Measurements from ENCODE around the gene MMP20.

MMP20 gene

DNA sequence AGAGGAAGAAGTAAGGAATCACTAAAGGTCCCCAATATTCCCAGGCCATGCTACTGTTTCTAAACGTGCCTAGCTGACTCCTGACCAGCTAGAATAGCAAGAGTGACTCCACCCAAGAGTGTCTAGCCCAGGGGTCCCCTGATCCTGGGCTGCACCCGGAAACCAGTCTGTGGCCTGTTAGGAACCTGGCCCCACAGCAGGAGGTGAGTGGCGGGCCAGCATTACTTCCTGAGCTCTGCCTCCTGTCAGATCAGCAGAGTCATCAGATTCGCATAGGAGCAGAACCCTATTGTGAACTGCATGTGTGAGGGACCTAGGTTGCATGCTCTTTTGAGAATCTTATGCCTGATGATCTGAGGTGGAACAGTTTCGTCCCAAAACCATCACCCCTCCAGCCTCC, 2.0 kb downstream of the MMP20 start:
- DNase-seq (ENCODE audit: low read depth in 2 of 2, low spot score in 1 of 2), result no peak

DNA sequence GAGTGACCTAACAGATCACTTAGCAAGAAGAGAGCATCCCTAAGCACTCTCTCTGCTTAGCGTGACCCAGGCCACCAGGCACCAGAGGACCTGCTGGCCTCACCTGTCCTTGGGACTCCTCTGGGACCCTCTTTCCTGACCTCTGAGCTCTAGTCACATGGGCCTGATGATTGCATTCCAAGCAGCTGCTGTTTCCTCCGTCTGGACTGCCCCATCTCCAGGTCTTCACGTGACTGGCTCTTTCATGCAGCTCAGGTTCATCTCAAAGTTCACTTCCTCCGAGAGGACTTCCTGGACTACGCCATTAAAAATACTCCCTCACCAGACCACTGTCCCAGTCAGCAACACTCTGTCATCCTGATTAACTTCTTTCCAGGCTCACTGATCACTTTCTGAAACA, 2.9 kb downstream of the MMP20 start:
- DNase-seq (ENCODE audit: low read depth in 2 of 2, low spot score in 1 of 2), result no peak

DNA sequence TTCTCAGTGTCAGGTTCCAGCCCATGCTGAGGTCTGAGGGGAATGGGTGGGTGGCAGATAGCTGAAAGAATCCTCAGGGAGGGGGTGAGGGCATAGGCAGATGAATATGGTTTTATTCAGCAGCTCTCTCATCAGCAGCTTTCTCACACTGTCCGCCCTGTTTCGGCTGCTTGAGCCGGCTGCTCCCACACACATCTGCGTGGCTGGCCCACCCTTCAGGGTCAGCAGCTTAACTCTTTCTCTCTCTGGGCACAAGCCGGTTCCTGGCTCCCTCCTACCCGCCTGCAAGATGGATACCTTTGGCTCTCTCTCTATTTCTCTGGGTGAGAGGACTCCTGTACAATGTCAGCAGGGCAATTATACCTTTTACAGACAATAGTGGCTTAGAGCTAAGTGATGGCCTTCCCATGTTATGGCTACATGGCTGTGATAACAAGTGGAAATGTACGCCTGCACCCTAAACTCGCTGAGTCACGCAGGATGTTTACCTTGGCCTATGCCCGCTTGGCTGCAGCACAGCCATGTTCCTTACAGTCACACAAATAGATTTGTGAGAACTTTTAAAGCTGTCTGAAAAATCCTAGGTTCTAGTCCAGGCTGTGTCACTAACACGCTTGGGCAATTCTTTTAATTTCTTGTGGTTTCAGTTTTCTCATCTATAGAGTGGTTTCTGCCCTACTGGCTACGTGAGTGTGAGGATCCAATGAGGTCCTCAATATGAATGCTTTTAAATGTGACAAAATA, 4.1 kb downstream of the MMP20 start:
- DNase-seq (ENCODE audit: low read depth in 2 of 2, low spot score in 1 of 2), result no peak

DNA sequence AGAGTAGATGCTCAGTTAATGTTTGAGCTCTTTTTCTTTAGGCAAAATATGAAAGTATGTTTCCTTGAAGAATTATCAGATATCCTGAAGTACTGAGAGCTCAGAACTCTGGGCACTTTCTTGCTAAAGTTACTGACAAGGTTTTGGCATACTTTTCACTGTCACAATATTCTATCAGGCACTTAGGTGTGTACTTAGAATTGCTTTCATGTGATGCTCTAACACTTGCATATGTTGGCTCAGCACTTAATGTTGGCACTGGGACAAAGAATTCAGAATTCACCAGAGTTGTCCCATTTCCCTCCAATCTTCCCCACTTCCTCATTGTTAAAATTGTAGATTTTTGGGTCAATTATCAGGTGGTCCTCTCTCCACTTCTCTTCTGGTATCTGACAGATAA, 5.0 kb downstream of the MMP20 start:
- DNase-seq (ENCODE audit: low read depth in 2 of 2, low spot score in 1 of 2), result no peak

DNA sequence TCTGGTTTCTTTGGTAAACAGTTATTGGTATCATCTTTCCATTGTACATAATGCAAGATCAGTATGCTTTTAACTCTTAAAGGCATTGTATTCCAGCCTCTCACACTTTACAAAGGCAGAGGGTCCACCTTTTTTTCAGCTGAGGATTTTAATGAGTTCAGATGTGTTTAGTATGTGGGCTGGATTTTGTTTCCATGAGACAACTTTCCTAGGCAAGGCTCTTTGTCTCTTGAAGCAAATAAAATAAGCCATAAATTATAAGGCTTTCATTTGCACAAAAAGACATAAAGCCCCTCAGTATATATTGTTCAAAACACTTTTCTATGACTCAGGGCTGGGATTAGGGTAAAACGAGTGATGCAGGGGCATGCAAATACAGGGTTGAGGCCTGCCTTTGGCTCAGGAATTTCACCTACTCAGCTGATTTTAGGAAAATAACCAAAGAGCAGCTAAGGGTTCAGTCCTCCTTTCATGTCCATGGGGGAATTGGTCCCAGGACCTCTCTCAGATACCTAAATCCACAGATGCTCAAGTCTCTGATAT, 7.6 kb downstream of the MMP20 start:
- DNase-seq (ENCODE audit: low read depth in 2 of 2, low spot score in 1 of 2), result no peak

DNA sequence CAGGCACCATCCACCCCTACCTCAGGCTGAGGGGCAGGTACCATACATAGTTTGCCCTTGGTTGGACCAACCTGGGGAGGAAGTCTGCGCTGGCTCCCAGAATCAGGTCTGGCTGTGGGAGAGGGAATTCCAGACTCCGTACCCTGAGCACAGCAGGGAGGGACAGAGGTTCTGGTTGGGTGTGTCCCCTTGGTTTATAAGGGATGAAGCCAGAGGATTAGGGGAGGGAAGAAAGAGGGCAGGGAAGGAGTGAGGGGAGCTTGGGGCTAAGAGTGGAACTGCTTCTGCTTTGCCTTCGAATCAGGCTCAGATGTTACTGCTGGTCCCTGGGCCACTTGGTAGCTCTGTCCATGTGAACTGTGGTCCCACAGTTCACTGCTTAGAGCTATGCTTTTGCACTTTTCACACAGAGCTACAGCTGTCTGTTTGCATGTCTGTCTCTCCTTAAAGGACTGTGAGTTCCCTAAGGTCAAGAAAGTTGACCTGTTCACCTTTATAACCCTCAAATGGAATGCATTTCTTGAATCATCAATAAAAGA, 9.2 kb downstream of the MMP20 start:
- DNase-seq (ENCODE audit: low read depth in 2 of 2, low spot score in 1 of 2), result no peak

DNA sequence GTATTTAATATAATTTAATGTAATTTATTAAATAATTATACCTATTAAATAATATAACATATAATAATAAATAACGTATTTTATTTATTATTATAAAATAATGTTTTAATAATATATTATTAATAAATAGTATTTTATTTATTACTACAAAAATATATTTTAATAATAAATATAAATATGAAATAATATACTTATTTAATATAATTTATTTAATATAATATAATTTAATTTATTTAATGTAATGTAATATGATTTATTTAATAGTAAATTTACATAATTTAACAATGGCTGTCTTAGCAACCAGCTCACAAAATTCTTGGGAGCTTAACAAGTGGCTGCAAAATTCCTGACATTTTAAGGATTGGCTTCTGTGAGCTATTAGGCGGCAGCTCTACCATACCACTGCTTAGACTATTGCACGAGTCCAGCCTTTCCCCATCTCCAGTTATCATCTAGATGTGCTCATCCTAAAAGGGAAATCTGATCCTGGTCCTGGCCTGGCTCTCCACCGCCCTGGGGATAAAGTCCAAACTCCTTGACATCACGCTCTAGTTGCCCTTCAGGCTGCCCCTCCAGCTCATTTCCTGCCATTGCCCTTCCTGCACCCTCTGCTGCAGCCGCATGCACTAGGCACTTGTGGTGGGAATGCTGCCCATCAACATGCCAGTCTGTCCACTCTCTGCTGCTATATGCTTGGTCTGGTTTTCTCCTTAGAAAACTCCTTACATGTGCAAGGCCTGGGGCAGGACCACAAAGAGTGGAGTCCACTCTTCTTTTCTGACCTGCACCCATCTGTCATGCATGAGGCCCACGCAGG, 9.8 kb downstream of the MMP20 start:
- DNase-seq (ENCODE audit: low read depth in 2 of 2, low spot score in 1 of 2), result no peak

DNA sequence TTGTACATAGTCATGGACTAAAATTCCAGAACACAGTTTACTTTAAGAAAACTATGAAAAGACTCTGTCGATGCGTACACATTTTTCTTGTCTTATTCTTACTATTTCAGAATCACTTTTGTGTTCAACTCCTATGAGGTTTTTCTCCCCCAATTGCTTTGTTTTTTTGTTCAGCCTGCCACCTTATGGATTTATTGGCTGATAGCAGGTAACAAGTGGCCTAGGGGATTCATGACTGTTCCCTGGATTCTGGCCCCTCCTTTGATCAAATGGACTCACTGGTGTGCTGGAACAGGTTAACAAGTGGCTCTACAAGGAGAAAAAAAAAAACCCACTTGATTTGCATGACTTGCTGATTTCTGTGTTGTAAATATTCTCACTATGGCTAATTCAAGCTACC, 10.6 kb downstream of the MMP20 start:
- no peak for DNase-seq (ENCODE audit: low read depth in 2 of 2, low spot score in 1 of 2)

DNA sequence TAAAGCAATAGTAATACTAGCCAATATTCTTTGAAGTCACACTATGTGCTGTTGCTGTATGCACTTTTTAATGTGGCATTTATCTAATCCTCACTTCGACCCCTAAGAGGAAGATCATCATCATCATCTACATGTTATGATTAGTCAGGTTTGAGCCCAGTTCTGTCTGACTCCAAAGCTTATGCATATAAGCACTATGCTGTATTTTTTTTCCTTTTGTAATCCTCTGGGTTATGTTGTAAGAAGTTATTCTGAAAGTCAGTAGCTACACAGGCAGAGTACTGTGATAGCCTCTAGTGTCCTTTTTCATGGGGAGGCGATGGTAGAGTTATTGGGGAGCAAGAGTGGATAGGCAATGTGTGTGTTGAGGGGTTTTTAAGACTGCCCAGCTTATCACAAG, 11.1 kb downstream of the MMP20 start:
- no peak for DNase-seq (ENCODE audit: low read depth in 2 of 2, low spot score in 1 of 2)

DNA sequence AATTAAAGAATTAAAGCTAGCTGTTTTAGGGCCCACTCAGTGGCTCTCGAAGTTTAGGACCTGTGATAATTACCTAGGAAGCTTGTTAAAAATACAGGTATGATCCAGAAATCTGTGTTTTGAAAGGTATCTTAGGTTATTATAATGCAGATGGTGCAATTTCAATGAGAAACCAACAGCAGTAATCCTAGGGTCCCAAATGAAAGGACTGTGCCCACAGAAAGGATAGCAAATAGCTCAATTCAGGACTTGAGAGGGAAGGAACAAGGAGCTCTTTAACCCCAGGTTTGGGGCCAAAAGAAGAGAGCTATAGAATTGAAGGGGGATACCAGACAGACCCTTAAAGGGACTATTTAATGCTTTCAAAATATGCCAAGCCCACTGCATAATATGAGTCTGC, 11.7 kb downstream of the MMP20 start:
- DNase-seq (ENCODE audit: low read depth in 2 of 2, low spot score in 1 of 2), result no peak

DNA sequence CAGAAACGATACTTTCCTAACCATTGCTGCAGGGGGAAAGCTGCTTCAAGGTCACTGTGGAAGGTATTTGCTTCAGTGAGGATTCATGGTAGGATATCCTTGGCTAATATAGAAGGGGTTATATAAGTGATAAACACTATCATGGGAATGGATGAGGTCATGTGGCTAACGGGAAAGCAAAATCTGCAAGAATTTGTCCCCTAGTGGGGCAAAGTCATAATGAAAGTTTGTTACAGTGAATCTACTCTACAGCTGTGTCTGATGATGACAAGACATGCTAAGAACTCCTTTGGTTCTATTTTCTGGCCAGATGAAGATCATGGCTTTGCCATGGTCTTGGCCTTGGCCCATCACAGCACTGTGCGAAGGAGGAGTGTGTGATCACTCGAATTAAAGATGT, 13.8 kb downstream of the MMP20 start:
- DNase-seq (ENCODE audit: low read depth in 2 of 2, low spot score in 1 of 2), result no peak

DNA sequence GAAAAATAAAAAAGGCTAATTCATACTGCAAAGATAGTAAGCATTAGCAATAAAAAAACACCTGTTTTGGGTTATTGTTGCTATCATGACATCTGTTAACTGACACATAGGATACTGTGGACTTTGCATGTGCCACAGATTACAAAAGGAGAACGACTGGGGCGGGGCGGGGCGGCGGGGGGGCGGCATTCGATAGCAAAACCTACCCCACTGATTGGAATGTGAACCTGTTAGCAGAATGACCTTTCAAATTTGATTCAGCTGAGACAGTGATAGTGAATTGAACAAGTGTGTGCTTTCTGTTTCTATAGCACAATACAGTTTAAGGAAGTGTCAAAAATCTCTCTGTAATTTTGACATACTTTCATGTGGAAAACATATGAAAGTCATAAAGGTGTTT, 14.9 kb downstream of the MMP20 start:
- no peak for DNase-seq (ENCODE audit: low read depth in 2 of 2, low spot score in 1 of 2)

DNA sequence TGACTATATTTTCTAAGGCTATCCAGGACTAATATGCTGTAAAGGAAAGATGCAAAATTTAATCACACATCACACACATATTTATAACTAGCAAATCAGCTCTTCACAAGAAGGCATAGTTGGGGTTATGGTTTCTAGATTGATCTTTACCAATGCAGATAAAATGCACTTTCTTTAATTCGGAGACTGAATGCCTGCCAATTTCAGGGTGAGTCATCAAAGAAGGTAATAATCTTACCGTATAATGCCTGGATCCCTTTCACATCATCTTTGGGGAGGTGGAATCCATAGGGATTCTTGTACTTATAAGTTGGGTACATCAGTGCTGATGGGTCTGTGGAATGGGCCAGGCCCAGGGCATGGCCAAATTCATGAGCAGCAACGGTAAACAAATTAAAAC, 16.4 kb downstream of the MMP20 start:
- no peak for DNase-seq (ENCODE audit: low read depth in 2 of 2, low spot score in 1 of 2)

DNA sequence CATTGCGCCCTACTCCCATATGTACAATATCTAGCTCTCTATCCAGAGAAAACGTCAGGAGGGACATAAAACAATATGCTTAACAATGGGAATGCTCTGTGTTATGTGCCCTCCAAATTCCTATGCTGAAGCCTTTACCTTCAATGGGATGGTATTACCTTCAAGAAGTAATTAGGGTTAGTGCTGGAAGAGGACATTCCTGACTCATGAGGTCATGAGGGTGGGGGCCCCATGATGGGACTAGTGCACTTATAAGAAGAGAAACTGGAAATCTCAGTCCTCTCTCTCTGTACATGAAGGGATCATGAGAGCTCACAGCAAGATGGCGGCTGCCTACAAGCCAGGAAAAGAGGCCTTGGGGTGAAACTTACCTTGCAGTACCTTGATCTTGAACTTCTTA, 20.3 kb downstream of the MMP20 start:
- DNase-seq (ENCODE audit: low read depth in 2 of 2, low spot score in 1 of 2), result no peak

DNA sequence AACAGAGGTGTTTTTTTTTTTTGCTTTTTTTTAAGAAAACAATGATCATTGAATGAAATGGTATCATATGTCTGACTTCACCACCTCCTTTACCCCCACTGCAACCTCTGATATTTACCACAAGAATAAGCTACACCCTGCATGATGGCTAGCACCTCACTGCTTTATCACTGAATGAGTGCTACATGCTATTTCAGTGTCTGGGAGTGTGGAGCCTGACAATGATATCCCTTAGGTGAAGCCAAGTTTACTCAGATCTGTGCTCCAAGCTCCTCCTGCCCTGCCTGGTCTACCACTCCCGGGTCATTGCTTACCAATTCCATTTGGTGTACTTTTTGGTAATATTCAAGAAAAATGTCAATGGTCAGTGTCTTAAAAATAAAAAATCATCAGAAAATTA, 21.1 kb downstream of the MMP20 start:
- DNase-seq (ENCODE audit: low read depth in 2 of 2, low spot score in 1 of 2), result no peak

DNA sequence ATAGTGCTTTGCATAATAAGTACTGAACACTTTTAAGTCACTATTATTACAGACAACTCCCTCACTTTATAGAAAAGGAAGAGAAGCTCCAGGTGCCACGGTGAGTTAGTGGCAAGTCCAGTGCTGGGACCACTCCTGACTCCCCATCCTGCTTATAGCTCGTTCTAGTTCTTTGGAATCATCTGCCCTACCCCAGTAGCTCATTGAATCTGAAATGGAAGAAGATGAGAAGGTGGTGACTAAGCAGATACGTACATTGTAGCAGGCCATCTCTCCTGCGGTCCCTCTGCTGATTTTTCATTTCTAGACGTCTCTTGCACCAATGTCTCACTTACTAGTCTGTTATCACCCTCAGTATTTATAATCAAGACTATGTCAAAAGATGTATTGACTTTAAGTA, 21.6 kb downstream of the MMP20 start:
- DNase-seq (ENCODE audit: low read depth in 2 of 2, low spot score in 1 of 2), result no peak

DNA sequence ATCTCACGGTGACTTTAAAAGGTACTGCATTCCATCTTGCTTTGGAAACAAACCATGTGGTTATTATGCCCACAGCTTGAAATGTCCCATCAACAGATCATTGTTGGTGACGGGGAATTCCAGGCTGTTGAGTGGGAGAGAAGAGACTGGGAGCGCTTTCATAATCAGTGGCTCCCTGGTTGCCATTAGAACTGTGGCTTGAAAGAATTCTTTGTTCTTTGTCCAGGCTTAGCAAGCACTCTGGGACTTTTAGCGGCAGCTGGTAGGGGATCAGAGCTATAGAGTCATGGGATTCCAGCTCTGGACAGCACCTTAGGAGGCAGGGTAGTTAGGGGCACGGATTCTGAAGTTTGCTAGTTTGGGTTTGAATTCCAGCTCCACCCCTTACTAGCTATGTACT, 22.0 kb downstream of the MMP20 start:
- no peak for DNase-seq (ENCODE audit: low read depth in 2 of 2, low spot score in 1 of 2)

DNA sequence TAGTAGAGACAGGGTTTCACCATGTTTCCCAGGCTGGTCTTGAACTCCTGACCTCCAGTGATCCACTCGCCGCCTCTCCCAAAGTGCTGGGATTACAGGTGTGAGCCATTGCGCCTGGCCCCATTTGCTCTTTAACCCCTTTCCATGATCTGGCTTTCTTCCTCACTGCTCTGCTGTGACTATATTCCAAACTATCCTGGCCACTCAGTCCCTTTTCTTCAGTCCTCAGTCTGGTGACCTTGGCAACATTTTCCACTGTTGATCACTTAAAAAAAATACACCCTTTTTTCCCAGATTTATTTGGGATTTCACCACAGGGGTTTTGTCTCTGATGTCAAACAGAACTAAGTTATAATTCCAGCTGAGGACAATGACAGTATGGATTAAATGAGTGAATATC, 24.5 kb downstream of the MMP20 start:
- no peak for DNase-seq (ENCODE audit: low read depth in 2 of 2, low spot score in 1 of 2)

DNA sequence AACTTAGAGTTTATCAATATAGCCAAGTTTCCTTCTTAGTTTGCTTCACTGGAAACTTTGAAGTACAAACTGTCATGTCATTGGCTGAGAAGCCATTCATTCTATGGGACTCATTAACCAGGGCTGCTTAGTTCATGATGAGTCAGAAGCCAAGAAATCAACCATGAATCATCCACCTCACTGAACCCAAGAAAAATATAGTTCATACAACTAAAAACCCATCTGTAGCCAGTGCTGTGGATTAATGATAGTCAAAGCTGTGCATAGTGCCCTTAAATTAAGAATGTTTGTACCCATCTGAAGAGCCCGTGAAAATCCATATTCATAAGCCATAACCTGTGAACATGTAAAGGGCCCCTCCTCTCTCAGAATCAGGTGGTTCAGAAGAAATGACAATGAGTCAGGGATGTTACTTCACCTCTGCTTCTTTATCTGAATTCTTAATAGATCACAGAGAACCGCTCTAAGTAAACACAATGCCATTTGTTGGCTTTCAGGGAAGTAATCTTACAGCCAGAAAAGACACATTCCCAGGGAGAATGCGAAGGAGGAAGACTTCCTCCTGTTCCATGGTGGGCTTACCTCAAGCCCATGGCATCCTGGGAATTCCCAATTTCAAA, 25.4 kb downstream of the MMP20 start:
- DNase-seq (ENCODE audit: low read depth in 2 of 2, low spot score in 1 of 2), result no peak

DNA sequence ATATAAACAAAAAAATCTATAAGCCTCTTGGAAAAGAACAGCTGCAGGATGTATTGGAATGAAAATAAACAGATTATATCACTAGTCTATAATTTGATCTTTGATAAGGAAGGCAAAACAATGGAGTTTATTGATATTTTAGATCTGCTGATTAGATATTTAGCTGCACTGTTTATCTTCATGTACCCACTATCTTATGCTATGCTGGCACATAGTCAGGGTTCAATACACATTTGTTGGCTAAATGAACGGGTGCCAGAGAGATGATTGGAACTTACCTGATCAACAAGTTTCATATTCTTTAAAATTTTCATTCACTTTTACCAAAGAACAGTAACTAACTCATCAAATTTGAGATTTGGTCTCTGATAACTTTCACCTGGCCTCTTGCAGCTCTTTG, 26.9 kb downstream of the MMP20 start:
- no peak for DNase-seq (ENCODE audit: low read depth in 2 of 2, low spot score in 1 of 2)

DNA sequence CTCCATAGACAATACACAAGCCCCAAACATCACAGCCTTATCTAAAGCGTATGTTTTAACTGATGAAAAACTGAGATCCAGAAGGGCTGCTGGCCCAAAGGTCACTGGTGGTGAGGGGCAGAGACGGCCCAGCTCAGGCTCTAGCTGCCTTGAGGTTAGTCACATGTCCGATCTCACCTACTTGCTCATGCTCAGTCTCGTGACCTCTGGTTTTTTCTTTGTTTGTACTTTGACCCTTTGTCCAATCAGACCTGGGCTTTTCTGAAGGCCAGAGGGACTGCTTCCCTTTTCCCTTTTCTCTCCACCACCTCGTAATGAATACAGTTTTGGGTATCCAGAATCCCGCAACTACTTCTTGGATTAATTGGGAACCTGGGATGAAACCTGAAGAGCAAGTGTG, 28.6 kb downstream of the MMP20 start:
- DNase-seq (ENCODE audit: low read depth in 2 of 2, low spot score in 1 of 2), result no peak

Measured in stimulated activated CD8-positive, alpha-beta memory T cell treated with anti-CD3 and anti-CD28 coated beads, Interleukin-4, amount 100 ng/mL, for 1 hour (primary cell).